Measurements from ENCODE around the gene GNG7. TPM values are rescaled to one million over a fixed set of nuclear protein-coding genes. Genes with fewer than 3 reads are reported as not detected.

Gene GNG7
- polyA plus RNA-seq, 1 donor (not counting 4 experiments of a cell fraction or from before 2014, with no cell fraction given): 0.01 TPM

DNA sequence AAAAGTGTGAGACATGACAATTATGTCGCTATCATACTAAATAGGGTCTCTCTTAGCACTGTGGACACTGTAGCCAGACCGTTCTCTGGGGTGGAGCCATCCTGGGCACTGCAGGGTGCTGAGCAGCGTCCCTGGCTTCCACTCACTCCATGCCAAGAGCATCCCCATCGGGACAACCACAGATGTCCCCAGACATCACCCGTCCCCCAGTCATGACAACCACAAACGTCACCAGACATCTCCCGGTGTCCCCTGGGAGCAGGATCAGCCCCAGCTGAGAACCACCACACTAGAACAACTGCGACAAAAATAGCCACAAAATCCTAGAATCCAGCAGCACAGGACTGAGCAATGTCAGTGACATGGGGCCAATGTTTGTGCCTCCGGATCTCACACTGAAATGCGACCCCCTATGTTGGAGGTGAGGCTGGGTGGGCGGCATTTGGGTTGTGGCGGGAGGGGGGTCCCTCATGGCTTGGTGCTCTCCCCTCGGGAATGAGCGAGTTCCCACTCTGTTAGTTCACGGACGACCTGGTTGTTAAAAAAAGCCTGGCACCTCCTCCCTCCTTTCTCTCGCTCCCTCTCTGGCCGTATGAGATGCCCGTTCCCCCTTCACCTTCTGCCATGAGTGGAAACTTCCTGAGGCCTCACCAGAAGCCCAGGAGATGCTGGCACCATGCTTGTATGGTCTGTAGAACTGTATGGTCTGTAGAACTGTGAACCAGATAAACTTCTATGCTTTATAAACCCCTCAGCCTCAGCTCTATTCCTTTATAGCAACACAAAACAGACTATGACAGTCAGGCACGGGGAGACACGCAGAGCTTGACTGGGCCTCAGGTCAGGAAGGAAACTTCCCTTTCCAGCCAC, 132.7 kb downstream of the GNG7 start:
- FAIRE-seq (no peak), DNase-seq (ENCODE audit: low read depth, low spot score) (no peak)
- Histone ChIP-seq H4K20me1 (ENCODE audit: control insufficient read depth, extremely low read depth, insufficient read depth, low read length) (no peaks in the 10 kb centered on the region), H3K4me1 (ENCODE audit: control insufficient read depth, extremely low read depth, insufficient read depth, low read length) (no peaks in the 10 kb centered on the region), H3K27ac (ENCODE audit: control insufficient read depth, insufficient read depth, low read length) (no peak overlapping the region), H3K4me2 (ENCODE audit: control insufficient read depth, extremely low read depth, insufficient read depth, low read depth, low read length) (no peak overlapping the region), H3K36me3 (ENCODE audit: control insufficient read depth in 2 of 2, extremely low read depth in 1 of 2, insufficient read depth in 2 of 2, low read length in 2 of 2) (no peaks in the 10 kb centered on the region), H3K9me3 (ENCODE audit: control insufficient read depth, low read depth, low read length) (peaks cover 2% of the 10 kb centered on the region), H3K4me3 (ENCODE audit: control insufficient read depth in 2 of 3, extremely low read depth in 1 of 3, insufficient read depth in 2 of 3, low read depth in 1 of 3, low read length in 3 of 3) (no peak overlapping the region), H2AFZ (ENCODE audit: control insufficient read depth, low read length) (no peak overlapping the region), H3K9ac (ENCODE audit: control insufficient read depth, extremely low read depth, insufficient read depth, low read length) (no peak overlapping the region), H3K79me2 (ENCODE audit: control insufficient read depth, insufficient read depth, low read length) (no peaks in the 10 kb centered on the region), H3K27me3 (ENCODE audit: control insufficient read depth, extremely low read depth, insufficient read depth, low read length) (no peaks in the 10 kb centered on the region), H3K9me1 (ENCODE audit: control insufficient read depth, extremely low read depth, insufficient read depth, low read length) (no peaks in the 10 kb centered on the region)
- TF ChIP-seq, protein P1, sequence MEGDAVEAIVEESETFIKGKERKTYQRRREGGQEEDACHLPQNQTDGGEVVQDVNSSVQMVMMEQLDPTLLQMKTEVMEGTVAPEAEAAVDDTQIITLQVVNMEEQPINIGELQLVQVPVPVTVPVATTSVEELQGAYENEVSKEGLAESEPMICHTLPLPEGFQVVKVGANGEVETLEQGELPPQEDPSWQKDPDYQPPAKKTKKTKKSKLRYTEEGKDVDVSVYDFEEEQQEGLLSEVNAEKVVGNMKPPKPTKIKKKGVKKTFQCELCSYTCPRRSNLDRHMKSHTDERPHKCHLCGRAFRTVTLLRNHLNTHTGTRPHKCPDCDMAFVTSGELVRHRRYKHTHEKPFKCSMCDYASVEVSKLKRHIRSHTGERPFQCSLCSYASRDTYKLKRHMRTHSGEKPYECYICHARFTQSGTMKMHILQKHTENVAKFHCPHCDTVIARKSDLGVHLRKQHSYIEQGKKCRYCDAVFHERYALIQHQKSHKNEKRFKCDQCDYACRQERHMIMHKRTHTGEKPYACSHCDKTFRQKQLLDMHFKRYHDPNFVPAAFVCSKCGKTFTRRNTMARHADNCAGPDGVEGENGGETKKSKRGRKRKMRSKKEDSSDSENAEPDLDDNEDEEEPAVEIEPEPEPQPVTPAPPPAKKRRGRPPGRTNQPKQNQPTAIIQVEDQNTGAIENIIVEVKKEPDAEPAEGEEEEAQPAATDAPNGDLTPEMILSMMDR (optimal IDR thresholded peaks at IDR 0.05 in 1 of 3, IDR thresholded peaks at IDR 0.05 in 1 of 3, conservative IDR thresholded peaks at IDR 0.05 in 1 of 3; ENCODE audit: extremely low read depth in 1 of 3, insufficient read depth in 2 of 3, low read length in 3 of 3): no peak
- no peak for TF ChIP-seq EZH2 (IDR thresholded peaks at IDR 0.05; ENCODE audit: low read length)
- dilution Hi-C loops (cut with MboI; ENCODE audit: extremely low pct_ligation_motif_present, low sequenced_read_pairs): no loop called here

DNA sequence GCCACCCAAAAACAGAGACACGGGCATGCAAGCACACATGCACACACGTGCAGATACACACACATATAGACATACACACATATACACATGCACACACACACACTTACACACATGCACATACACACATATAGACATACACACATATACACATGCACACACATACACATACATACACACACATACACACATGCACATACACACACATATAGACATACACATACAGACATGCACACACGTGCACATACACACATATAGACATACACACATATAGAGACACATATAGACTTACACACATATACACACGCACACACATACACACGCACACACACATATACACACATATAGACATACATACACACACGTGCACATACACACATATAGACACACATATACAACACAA, 134.5 kb downstream of the GNG7 start:
- no peaks in the 10 kb centered on the region for H3K36me3 ChIP-seq (ENCODE audit: control insufficient read depth in 2 of 2, extremely low read depth in 1 of 2, insufficient read depth in 2 of 2, low read length in 2 of 2)
- no peak overlapping the region for H3K4me3 ChIP-seq (ENCODE audit: control insufficient read depth in 2 of 3, extremely low read depth in 1 of 3, insufficient read depth in 2 of 3, low read depth in 1 of 3, low read length in 3 of 3)
- no peak for TF ChIP-seq EZH2 (IDR thresholded peaks at IDR 0.05; ENCODE audit: low read length)
- TF ChIP-seq, protein P1 (optimal IDR thresholded peaks at IDR 0.05 in 1 of 3, IDR thresholded peaks at IDR 0.05 in 1 of 3, conservative IDR thresholded peaks at IDR 0.05 in 1 of 3; ENCODE audit: extremely low read depth in 1 of 3, insufficient read depth in 2 of 3, low read length in 3 of 3): no peak
- no peaks in the 10 kb centered on the region for H3K9me3 ChIP-seq (ENCODE audit: control insufficient read depth, low read depth, low read length)
- H3K4me1 ChIP-seq (ENCODE audit: control insufficient read depth, extremely low read depth, insufficient read depth, low read length): no peaks in the 10 kb centered on the region
- no peak overlapping the region for H3K9ac ChIP-seq (ENCODE audit: control insufficient read depth, extremely low read depth, insufficient read depth, low read length)
- DNase-seq (ENCODE audit: low read depth, low spot score) (no peak), FAIRE-seq (no peak)
- H3K4me2 ChIP-seq (ENCODE audit: control insufficient read depth, extremely low read depth, insufficient read depth, low read depth, low read length): no peak overlapping the region
- no peaks in the 10 kb centered on the region for H3K79me2 ChIP-seq (ENCODE audit: control insufficient read depth, insufficient read depth, low read length)
- no peaks in the 10 kb centered on the region for H4K20me1 ChIP-seq (ENCODE audit: control insufficient read depth, extremely low read depth, insufficient read depth, low read length)
- H2AFZ ChIP-seq (ENCODE audit: control insufficient read depth, low read length): no peak overlapping the region
- no peaks in the 10 kb centered on the region for H3K27me3 ChIP-seq (ENCODE audit: control insufficient read depth, extremely low read depth, insufficient read depth, low read length)
- dilution Hi-C loops (cut with MboI; ENCODE audit: extremely low pct_ligation_motif_present, low sequenced_read_pairs): no loop called here
- no peak overlapping the region for H3K27ac ChIP-seq (ENCODE audit: control insufficient read depth, insufficient read depth, low read length)
- no peaks in the 10 kb centered on the region for H3K9me1 ChIP-seq (ENCODE audit: control insufficient read depth, extremely low read depth, insufficient read depth, low read length)
